Mesendoderm (in vitro differentiated cells): ENCODE measurements around the gene DNAJC1.
"Not testable (repeated sequence)": the region's sequence is repeated elsewhere in the genome, so short reads cannot be mapped to it uniquely, and the experiment has no call there.

ENCODE experiments used
- DNase-seq: peaks from one replicate; pipeline ENCODE4 v3.0.0; 2013
- H2AK5ac ChIP-seq: 2 replicates; pipeline ENCODE4 v1.6.1; 2013; ENCODE audit warnings: low read length, inconsistent platforms
- H2BK120ac ChIP-seq: 2 replicates; pipeline ENCODE4 v1.6.1; 2013; ENCODE audit warnings: low read depth, mild to moderate bottlenecking, low read length, moderate library complexity, mixed read lengths
- H2BK15ac ChIP-seq: replicated peaks from 2 replicates; pipeline ENCODE4 v1.6.1; 2013; ENCODE audit warnings: low read depth, mild to moderate bottlenecking, moderate library complexity
- H2BK5ac ChIP-seq: 2 replicates; pipeline ENCODE4 v1.6.1; 2013; ENCODE audit warnings: low read length, inconsistent platforms
- H3K18ac ChIP-seq: 2 replicates; pipeline ENCODE4 v1.6.1; 2013; ENCODE audit warnings: mild to moderate bottlenecking, low read length, mixed read lengths
- H3K23ac ChIP-seq: one replicate; pipeline ENCODE4 v1.6.1; 2013; ENCODE audit warnings: low read length
- H3K27ac ChIP-seq: 2 replicates; pipeline ENCODE4 v1.5.1; 2013; ENCODE audit warnings: low read depth, mild to moderate bottlenecking, inconsistent platforms, low read length, moderate library complexity
- H3K27me3 ChIP-seq: 2 replicates; pipeline ENCODE4 v1.6.1; 2013; ENCODE audit warnings: low read length, control low read depth, mild to moderate bottlenecking, inconsistent platforms; ENCODE audit not compliant: insufficient read depth, poor library complexity
- H3K36me3 ChIP-seq: 2 replicates; pipeline ENCODE4 v1.6.1; 2013; ENCODE audit warnings: low read length, inconsistent platforms; ENCODE audit not compliant: control insufficient read depth, insufficient read depth
- H3K4ac ChIP-seq: one replicate; pipeline ENCODE4 v1.6.1; 2013; ENCODE audit warnings: low read depth, mild to moderate bottlenecking, low read length, moderate library complexity
- H3K4me1 ChIP-seq: 2 replicates; pipeline ENCODE4 v1.6.1; 2013; ENCODE audit warnings: low read depth, low read length, inconsistent platforms; ENCODE audit not compliant: control insufficient read depth
- H3K4me2 ChIP-seq: 2 replicates; pipeline ENCODE4 v1.6.1; 2013; ENCODE audit warnings: low read length
- H3K4me3 ChIP-seq: 2 replicates; pipeline ENCODE4 v1.5.1; 2013; ENCODE audit warnings: mild to moderate bottlenecking, low read length
- H3K56ac ChIP-seq: one replicate; pipeline ENCODE4 v1.6.1; 2013; ENCODE audit warnings: low read length
- H3K79me1 ChIP-seq: 2 replicates; pipeline ENCODE4 v1.6.1; 2013; ENCODE audit warnings: low read length, inconsistent platforms
- H3K79me2 ChIP-seq: 2 replicates; pipeline ENCODE4 v1.6.1; 2013; ENCODE audit warnings: mild to moderate bottlenecking, low read length; ENCODE audit not compliant: control insufficient read depth, insufficient read depth
- H3K9ac ChIP-seq: 2 replicates; pipeline ENCODE4 v1.6.1; 2013; ENCODE audit warnings: low read length, inconsistent platforms
- H4K5ac ChIP-seq: one replicate; pipeline ENCODE4 v1.6.1; 2013; ENCODE audit warnings: low read length
- H4K8ac ChIP-seq: one replicate; pipeline ENCODE4 v1.6.1; 2013; ENCODE audit warnings: low read depth, mild to moderate bottlenecking, control low read depth, low read length, moderate library complexity
- WGBS: extraction: QIAGEN DNeasy Blood & Tissue Kit; methylation state at CpG from one replicate; pipeline ENCODE4 v1.1.7; 2013; ENCODE audit warnings: low lambda C conversion rate, missing lambda C conversion rate; ENCODE audit not compliant: insufficient coverage; ENCODE audit errors: extremely low coverage; 5-methylcytosine and 5-hydroxymethylcytosine counted together

The DNAJC1 gene

GRCh38 chr10:21823617-21824016, 179.9 kb downstream of the DNAJC1 start:
- Histone ChIP-seq H3K79me1 (no peaks in the 10 kb centered on the region), H3K36me3 (no peaks in the 10 kb centered on the region), H3K23ac (no peak overlapping the region), H3K56ac (no peak overlapping the region), H3K27me3 (no peaks in the 10 kb centered on the region), H4K5ac (no peak overlapping the region), H3K4me1 (no peaks in the 10 kb centered on the region), H3K4me3 (no peak overlapping the region), H4K8ac (no peak overlapping the region), H2AK5ac (no peak overlapping the region), H3K79me2 (no peaks in the 10 kb centered on the region), H2BK120ac (no peak overlapping the region), H3K4me2 (no peak overlapping the region), H3K9ac (no peak overlapping the region), H2BK5ac (no peak overlapping the region), H3K4ac (no peak overlapping the region), H3K18ac (no peak overlapping the region), H3K27ac (no peak overlapping the region), H2BK15ac (no peak overlapping the region)
- DNase-seq: no peak
- no CpG with 5 or more reads among the region's 2 CpGs for WGBS

GRCh38 chr10:21822273-21822672, 181.3 kb downstream of the DNAJC1 start:
- not testable (repeated sequence) for H3K27me3 ChIP-seq, H3K4ac ChIP-seq, H2BK5ac ChIP-seq, H3K18ac ChIP-seq, H4K8ac ChIP-seq, H3K56ac ChIP-seq, H3K79me1 ChIP-seq, H3K9ac ChIP-seq, H3K4me2 ChIP-seq, H3K23ac ChIP-seq, H2BK15ac ChIP-seq, H3K79me2 ChIP-seq, H3K4me3 ChIP-seq, DNase-seq, H3K36me3 ChIP-seq, H3K27ac ChIP-seq, H4K5ac ChIP-seq, H3K4me1 ChIP-seq, H2BK120ac ChIP-seq, H2AK5ac ChIP-seq
- no CpG with 5 or more reads among the region's 6 CpGs for WGBS

- H3K4me1 ChIP-seq: no peaks in the 10 kb centered on the region
- H3K36me3 ChIP-seq: no peaks in the 10 kb centered on the region
- no peak overlapping the region for H3K4me3 ChIP-seq
- H2AK5ac ChIP-seq: no peak overlapping the region
- H3K27me3 ChIP-seq: no peaks in the 10 kb centered on the region
- no CpG with 5 or more reads among the region's 1 CpG for WGBS
- H3K9ac ChIP-seq: no peak overlapping the region
- no peak overlapping the region for H4K8ac ChIP-seq
- no peak overlapping the region for H3K23ac ChIP-seq
- no peak overlapping the region for H2BK120ac ChIP-seq
- H3K18ac ChIP-seq: peak overlapping the region; percentile 30
- H3K27ac ChIP-seq: no peak overlapping the region
- H3K4me2 ChIP-seq: no peak overlapping the region
- no peaks in the 10 kb centered on the region for H3K79me1 ChIP-seq
- no peak overlapping the region for H3K4ac ChIP-seq
- no peak overlapping the region for H2BK15ac ChIP-seq
- peak overlapping the region; percentile 25 for H3K56ac ChIP-seq
- H4K5ac ChIP-seq: no peak overlapping the region
- no peaks in the 10 kb centered on the region for H3K79me2 ChIP-seq
- no peak for DNase-seq
- H2BK5ac ChIP-seq: no peak overlapping the region
These were observed 182.6 kb downstream of the DNAJC1 start for GRCh38 chr10:21820952-21821351.

GRCh38 chr10:21818416-21818815, 185.1 kb downstream of the DNAJC1 start:
- H4K8ac ChIP-seq, H3K36me3 ChIP-seq, H2BK5ac ChIP-seq, H3K4ac ChIP-seq, H2AK5ac ChIP-seq, H4K5ac ChIP-seq, DNase-seq, H3K4me2 ChIP-seq, H3K27ac ChIP-seq, H3K4me3 ChIP-seq, H3K79me1 ChIP-seq, H3K23ac ChIP-seq, H3K9ac ChIP-seq, H2BK120ac ChIP-seq, H3K79me2 ChIP-seq, H3K27me3 ChIP-seq, H2BK15ac ChIP-seq, H3K4me1 ChIP-seq, H3K18ac ChIP-seq, H3K56ac ChIP-seq: not testable (repeated sequence)
- WGBS: no CpG with 5 or more reads among the region's 7 CpGs

GRCh38 chr10:21814866-21815265, 188.7 kb downstream of the DNAJC1 start:
- no peak overlapping the region for H2BK120ac ChIP-seq
- no peak overlapping the region for H2AK5ac ChIP-seq
- H3K27me3 ChIP-seq: no peaks in the 10 kb centered on the region
- H3K4me1 ChIP-seq: no peaks in the 10 kb centered on the region
- no CpG with 5 or more reads among the region's 2 CpGs for WGBS
- H4K5ac ChIP-seq: no peak overlapping the region
- no peak overlapping the region for H3K4ac ChIP-seq
- H3K56ac ChIP-seq: no peak overlapping the region
- no peaks in the 10 kb centered on the region for H3K79me2 ChIP-seq
- DNase-seq: no peak
- H2BK5ac ChIP-seq: no peak overlapping the region
- H3K18ac ChIP-seq: no peak overlapping the region
- H3K27ac ChIP-seq: no peak overlapping the region
- H2BK15ac ChIP-seq: no peak overlapping the region
- no peak overlapping the region for H3K4me2 ChIP-seq
- H4K8ac ChIP-seq: no peak overlapping the region
- no peak overlapping the region for H3K23ac ChIP-seq
- no peak overlapping the region for H3K9ac ChIP-seq
- H3K36me3 ChIP-seq: no peaks in the 10 kb centered on the region
- no peaks in the 10 kb centered on the region for H3K79me1 ChIP-seq
- H3K4me3 ChIP-seq: no peak overlapping the region

- no peak overlapping the region for H2BK15ac ChIP-seq
- no peaks in the 10 kb centered on the region for H3K36me3 ChIP-seq
- no peaks in the 10 kb centered on the region for H3K79me2 ChIP-seq
- H3K56ac ChIP-seq: no peak overlapping the region
- H3K18ac ChIP-seq: no peak overlapping the region
- WGBS: no CpG with 5 or more reads among the region's 2 CpGs
- no peak overlapping the region for H3K4ac ChIP-seq
- H4K8ac ChIP-seq: no peak overlapping the region
- no peak for DNase-seq
- H3K4me2 ChIP-seq: no peak overlapping the region
- H2BK120ac ChIP-seq: no peak overlapping the region
- H4K5ac ChIP-seq: no peak overlapping the region
- H3K4me1 ChIP-seq: no peaks in the 10 kb centered on the region
- no peaks in the 10 kb centered on the region for H3K27me3 ChIP-seq
- no peak overlapping the region for H3K9ac ChIP-seq
- H3K23ac ChIP-seq: no peak overlapping the region
- no peaks in the 10 kb centered on the region for H3K79me1 ChIP-seq
- H3K4me3 ChIP-seq: no peak overlapping the region
- H2AK5ac ChIP-seq: no peak overlapping the region
- no peak overlapping the region for H2BK5ac ChIP-seq
- no peak overlapping the region for H3K27ac ChIP-seq
These were observed 189.6 kb downstream of the DNAJC1 start for GRCh38 chr10:21813946-21814345.
